HepG2 (cell line): Measurements from ENCODE around the gene STYK1. TPM values are rescaled to one million over a fixed set of nuclear protein-coding genes. Genes with fewer than 3 reads are reported as not detected.

Experiments used
- ARID5B ChIP-seq: IDR thresholded peaks from 2 replicates; pipeline ENCODE4 v1.4.0; 2020; ENCODE audit warnings: mild to moderate bottlenecking, missing genetic modification reagents
- ATF4 ChIP-seq, 2 experiments: fragments of 450-650 bp in 1 of 2; sonication (generic) in 1 of 2; formaldehyde crosslinking; IDR thresholded peaks; 2 replicates each; pipeline versions ENCODE4 v1.5.0 to v1.8.0; 2020 to 2022; ENCODE audit warnings: mild to moderate bottlenecking in 1 of 2, missing genetic modification reagents in 1 of 2
- ATF7-NPFF ChIP-seq: sonication (generic); formaldehyde crosslinking; IDR thresholded peaks from 2 replicates; pipeline ENCODE4 v1.8.1; 2023; ENCODE audit warnings: mild to moderate bottlenecking, low read depth, missing genetic modification reagents, moderate library complexity
- DRAP1 ChIP-seq: IDR thresholded peaks from 2 replicates; pipeline ENCODE4 v1.6.1; 2016; ENCODE audit warnings: missing genetic modification reagents, missing compliant biosample characterization
- ETV5 ChIP-seq: IDR thresholded peaks from 2 replicates; pipeline ENCODE4 v1.6.1; 2018; ENCODE audit warnings: missing biosample characterization, missing genetic modification reagents, inconsistent platforms, borderline replicate concordance
- GATAD2A ChIP-seq: IDR thresholded peaks from 2 replicates; pipeline ENCODE4 v1.6.1; 2016
- KDM3A ChIP-seq: IDR thresholded peaks from 2 replicates; pipeline ENCODE4 v1.6.1; 2018; ENCODE audit warnings: low read depth, missing compliant biosample characterization
- MEF2D ChIP-seq: sonication (generic); formaldehyde crosslinking; IDR thresholded peaks from 2 replicates; pipeline ENCODE4 v1.5.1; 2020; ENCODE audit warnings: mild to moderate bottlenecking, missing genetic modification reagents
- NAIF1 ChIP-seq: sonication (generic); formaldehyde crosslinking; IDR thresholded peaks from 2 replicates; pipeline ENCODE4 v1.5.0; 2020; ENCODE audit warnings: mild to moderate bottlenecking, missing genetic modification reagents, borderline replicate concordance
- NFIC ChIP-seq: IDR thresholded peaks from 2 replicates; pipeline ENCODE4 v1.6.1; 2012; ENCODE audit warnings: mild to moderate bottlenecking, low read length, inconsistent platforms
- POLR2AphosphoS5 ChIP-seq: IDR thresholded peaks from 2 replicates; pipeline ENCODE4 v1.6.1; 2012; ENCODE audit warnings: low read depth, low read length
- REPIN1 ChIP-seq: sonication (generic); formaldehyde crosslinking; IDR thresholded peaks from 2 replicates; pipeline ENCODE4 v1.8.0; 2022; ENCODE audit warnings: missing genetic modification reagents, low read depth, mild to moderate bottlenecking, borderline replicate concordance
- ZFP82 ChIP-seq: sonication (generic); formaldehyde crosslinking; IDR thresholded peaks from 2 replicates; pipeline ENCODE4 v1.5.1; 2020; ENCODE audit warnings: mild to moderate bottlenecking, missing genetic modification reagents, borderline replicate concordance
- ZNF225 ChIP-seq: sonication (generic); formaldehyde crosslinking; IDR thresholded peaks from 2 replicates; pipeline ENCODE4 v1.4.0; 2020; ENCODE audit warnings: mild to moderate bottlenecking, missing genetic modification reagents
- ZNF468 ChIP-seq: sonication (generic); formaldehyde crosslinking; IDR thresholded peaks from 2 replicates; pipeline ENCODE4 v1.8.0; 2022; ENCODE audit warnings: mild to moderate bottlenecking, moderate library complexity, missing genetic modification reagents
- ZNF543 ChIP-seq: sonication (generic); formaldehyde crosslinking; IDR thresholded peaks from 2 replicates; pipeline ENCODE4 v1.4.0; 2020; ENCODE audit warnings: mild to moderate bottlenecking, missing genetic modification reagents
- ZNF556 ChIP-seq: sonication (generic); formaldehyde crosslinking; IDR thresholded peaks from 2 replicates; pipeline ENCODE4 v1.4.0; 2020; ENCODE audit warnings: mild to moderate bottlenecking, missing genetic modification reagents, borderline replicate concordance
- ZNF589 ChIP-seq: sonication (generic); formaldehyde crosslinking; conservative IDR thresholded peaks from 2 replicates; pipeline ENCODE4 v1.8.0; 2022; ENCODE audit warnings: mild to moderate bottlenecking, moderate library complexity, missing genetic modification reagents
- ZNF605 ChIP-seq: sonication (generic); formaldehyde crosslinking; IDR thresholded peaks from 2 replicates; pipeline ENCODE4 v1.8.0; 2022; ENCODE audit warnings: mild to moderate bottlenecking, missing genetic modification reagents
- ZNF619 ChIP-seq: sonication (generic); formaldehyde crosslinking; IDR thresholded peaks from 2 replicates; pipeline ENCODE4 v1.4.0; 2020; ENCODE audit warnings: mild to moderate bottlenecking, missing genetic modification reagents
- ZNF660 ChIP-seq: sonication (generic); formaldehyde crosslinking; IDR thresholded peaks from 2 replicates; pipeline ENCODE4 v1.5.1; 2020; ENCODE audit warnings: mild to moderate bottlenecking, low read depth, missing genetic modification reagents, borderline replicate concordance
- ZNF800 ChIP-seq: sonication (generic); formaldehyde crosslinking; IDR thresholded peaks from 2 replicates; pipeline ENCODE4 v1.4.0; 2020; ENCODE audit warnings: missing genetic modification reagents
- polyA plus RNA-seq, 8 experiments: library from polyadenylated mRNA; depleted of rRNA in 3 of 8; stranded (reverse) in 7 of 8; unstranded in 1 of 8; fragments of >200 nt; fragmentation: Illumina TruSeq in 4 of 8; extraction: Trizol in 4 of 8; gene quantifications; 2 replicates each; pipeline versions ENCODE4 v1.2.1 to v1.2.3, GENCODE V29; 2011 to 2016; ENCODE audit warnings: low read depth in 4 of 8, missing spikeins in 1 of 8, mixed read lengths in 1 of 8; ENCODE audit not compliant: insufficient read depth in 1 of 8
- total RNA-seq, 5 experiments: library from RNA; depleted of rRNA; stranded (reverse); fragments of >200 nt; fragmentation: Illumina TruSeq; extraction: Trizol; gene quantifications; 2 replicates each; pipeline ENCODE4 v1.2.3, GENCODE V29; 2016; ENCODE audit warnings: low read depth in 1 of 5

STYK1 gene
- total and polyA plus RNA-seq, 2 of the 13 experiments (the other 11 are each of a cell fraction or from before 2014, with no cell fraction given): not detected

GRCh38 chr12:10721651-10722501 is 48.0 kb upstream of the STYK1 start (continued):
- 0 out of 2 replicates have a peak, but pooled peaks have one; percentile 21 for TF ChIP-seq ZNF800 (CRISPR knock-in tag)
- TF ChIP-seq ATF4 (CRISPR knock-in tag; IDR thresholded peaks at IDR 0.05): peak in 1 of 2 experiments; percentile 91; a peak in 2 of 4 replicates
- TF ChIP-seq ATF7-NPFF (CRISPR knock-in tag): no peak
- TF ChIP-seq ZNF619 (CRISPR knock-in tag): no peak
- TF ChIP-seq ZNF556 (CRISPR knock-in tag): peak; percentile 68; the same call in 1 of the 2 replicates
- 0 out of 2 replicates have a peak, but pooled peaks have one; percentile 69 for TF ChIP-seq MEF2D (CRISPR knock-in tag)
- TF ChIP-seq ZNF543 (CRISPR knock-in tag): peak; percentile 67; the same call in 1 of the 2 replicates
- TF ChIP-seq NAIF1 (CRISPR knock-in tag): peak; percentile 76; the same call in 1 of the 2 replicates
- TF ChIP-seq ZNF468 (CRISPR knock-in tag): 0 out of 2 replicates have a peak, but pooled peaks have one; percentile 33
- no peak for TF ChIP-seq ZNF660 (CRISPR knock-in tag)
- TF ChIP-seq KDM3A (CRISPR knock-in tag): no peak; the same call in 1 of the 2 replicates
- peak; percentile 86; the same call in 1 of the 2 replicates for TF ChIP-seq NFIC
- TF ChIP-seq POLR2AphosphoS5: 0 out of 2 replicates have a peak, but pooled peaks have one; percentile 37
- peak; percentile 40; the same call in 1 of the 2 replicates for TF ChIP-seq ZFP82 (CRISPR knock-in tag)
- TF ChIP-seq GATAD2A: peak; percentile 75
- peak; percentile 16; the same call in 1 of the 2 replicates for TF ChIP-seq ZNF605
- TF ChIP-seq DRAP1: peak; percentile 54
- TF ChIP-seq ARID5B: peak; percentile 75
- TF ChIP-seq ZNF225: 0 out of 2 replicates have a peak, but pooled peaks have one; percentile 22
- TF ChIP-seq ZNF589 (CRISPR knock-in tag): 0 out of 2 replicates have a peak, but pooled peaks have one; percentile 53
- peak; percentile 49; the same call in 1 of the 2 replicates for TF ChIP-seq ETV5 (CRISPR knock-in tag)
- peak; percentile 56; the same call in 1 of the 2 replicates for TF ChIP-seq REPIN1 (CRISPR knock-in tag)
